Endothelial cell of umbilical vein (primary cell): Measurements from ENCODE around the gene HDHD3. TPM values are rescaled to one million over a fixed set of nuclear protein-coding genes. Genes with fewer than 3 reads are reported as not detected.
A peak's percentile ranks its signal among the peaks of the same experiment; 100 is the strongest.

Experiments used
- BruUV-seq: library from RNA; stranded (reverse); fragments of 400-500 nt; replicated peaks from 2 replicates; lab custom pipeline; 2021; lab: Mats Ljungman, UMichigan
- CTCF ChIA-PET: fragments of 300-600, 350-600 bp; sonication (Branson Sonifier 250); formaldehyde crosslinking; loops from one replicate; lab custom pipeline; 2021; ENCODE audit warnings: antibody characterized with exemption, inconsistent platforms; lab: Charles Lee
- POLR2A ChIA-PET: fragments of 300-600, 350-600 bp; sonication (Branson Sonifier 250); formaldehyde crosslinking; loops from one replicate; lab custom pipeline; 2021; ENCODE audit warnings: antibody characterized with exemption, inconsistent platforms; lab: Charles Lee
- DNase-seq: peaks from one replicate; pipeline ENCODE4 v3.0.0-alpha.2; 2011; ENCODE audit warnings: low read depth, low spot score
- FAIRE-seq: peaks from 2 replicates; lab custom pipeline; 2011; peaks lifted over from hg19 to GRCh38; lab: Jason Lieb, UNC
- H2AFZ ChIP-seq: 2 replicates; pipeline ENCODE4 v1.6.0; 2012; ENCODE audit warnings: low read depth, low read length, control low read depth, inconsistent platforms
- H3K27ac ChIP-seq: 2 replicates; pipeline ENCODE4 v1.5.1; 2011; ENCODE audit warnings: low read depth, mild to moderate bottlenecking, control low read depth, low read length, moderate library complexity; ENCODE audit not compliant: insufficient read depth
- H3K27me3 ChIP-seq, 2 experiments: 2 replicates each; pipeline versions ENCODE4 v1.6.0 to v1.6.1; 2011; ENCODE audit warnings: low read length in 2 of 2, mixed read lengths in 1 of 2; ENCODE audit not compliant: control insufficient read depth in 2 of 2, insufficient read depth in 2 of 2
- H3K36me3 ChIP-seq, 2 experiments: 2 replicates in 1 of 2; 3 replicates in 1 of 2; pipeline ENCODE4 v1.5.1; 2011; ENCODE audit warnings: low read length in 2 of 2, mild to moderate bottlenecking in 1 of 2, moderate library complexity in 1 of 2; ENCODE audit not compliant: control insufficient read depth in 2 of 2, insufficient read depth in 2 of 2; ENCODE audit errors: extremely low read depth in 1 of 2
- H3K4me1 ChIP-seq: 3 replicates; pipeline ENCODE4 v1.5.1; 2011; ENCODE audit warnings: mild to moderate bottlenecking, low read length; ENCODE audit not compliant: control insufficient read depth, insufficient read depth; ENCODE audit errors: extremely low read depth
- H3K4me2 ChIP-seq: 2 replicates; pipeline ENCODE4 v1.6.1; 2011; ENCODE audit warnings: low read length, control low read depth, mixed read lengths; ENCODE audit not compliant: insufficient read depth
- H3K4me3 ChIP-seq, 3 experiments: fragments of 200-600 bp in 1 of 3; sonication (generic), shearing (Covaris generic) in 1 of 3; replicated peaks in 1 of 3; 2 replicates each; pipeline ENCODE4 v1.5.1; 2011 to 2016; ENCODE audit warnings: control low read depth in 3 of 3, low read length in 3 of 3, mild to moderate bottlenecking in 2 of 3, inconsistent platforms in 1 of 3, low read depth in 1 of 3, moderate library complexity in 1 of 3; ENCODE audit not compliant: insufficient read depth in 1 of 3
- H3K79me2 ChIP-seq: 2 replicates; pipeline ENCODE4 v1.6.0; 2012; ENCODE audit warnings: low read length, inconsistent platforms; ENCODE audit not compliant: control insufficient read depth, insufficient read depth
- H3K9ac ChIP-seq: replicated peaks from 2 replicates; pipeline ENCODE3; 2011; ENCODE audit warnings: low read length, control low read depth; ENCODE audit not compliant: insufficient read depth; ENCODE audit errors: extremely low read depth
- H3K9me1 ChIP-seq: replicated peaks from 3 replicates; pipeline ENCODE4 v1.6.0; 2011; ENCODE audit warnings: mild to moderate bottlenecking, low read length; ENCODE audit not compliant: control insufficient read depth, insufficient read depth; ENCODE audit errors: extremely low read depth
- H3K9me3 ChIP-seq: replicated peaks from 2 replicates; pipeline ENCODE4 v1.5.1; 2012; ENCODE audit warnings: low read length, inconsistent platforms; ENCODE audit not compliant: control insufficient read depth, insufficient read depth
- H4K20me1 ChIP-seq: replicated peaks from 2 replicates; pipeline ENCODE3; 2011; ENCODE audit warnings: mild to moderate bottlenecking, low read length; ENCODE audit not compliant: control insufficient read depth, insufficient read depth; ENCODE audit errors: extremely low read depth
- EZH2 ChIP-seq: IDR thresholded peaks from 2 replicates; pipeline ENCODE4 v1.6.1; 2012; ENCODE audit warnings: borderline replicate concordance, low read depth, mild to moderate bottlenecking, moderate library complexity, low read length, inconsistent platforms; ENCODE audit not compliant: severe bottlenecking
- FOS ChIP-seq: IDR thresholded peaks from 2 replicates; pipeline ENCODE4 v1.6.1; 2011; ENCODE audit warnings: mild to moderate bottlenecking, low read length, moderate library complexity, borderline replicate concordance; ENCODE audit not compliant: insufficient read depth
- GATA2 ChIP-seq: IDR thresholded peaks from 2 replicates; pipeline ENCODE4 v1.7.0; 2011; ENCODE audit warnings: low read depth, mild to moderate bottlenecking, moderate library complexity, mixed read lengths, low read length; ENCODE audit not compliant: insufficient read length, insufficient read depth
- JUN ChIP-seq: IDR thresholded peaks from 2 replicates; pipeline ENCODE4 v1.6.1; 2011; ENCODE audit warnings: borderline replicate concordance, low read depth; ENCODE audit not compliant: insufficient read length, insufficient read depth
- MYC ChIP-seq: IDR thresholded peaks from one replicate; pipeline ENCODE4 v1.6.1; 2011; ENCODE audit warnings: mild to moderate bottlenecking, low read depth, low read length
- POLR2A ChIP-seq: IDR thresholded peaks from 2 replicates; pipeline ENCODE4 v1.6.1; 2012; ENCODE audit warnings: low read depth, mild to moderate bottlenecking, control low read depth, low read length
- POLR2AphosphoS5 ChIP-seq: IDR thresholded peaks from 2 replicates; pipeline ENCODE4 v1.6.1; 2012; ENCODE audit warnings: low read depth, mild to moderate bottlenecking, control low read depth, low read length, moderate library complexity; ENCODE audit not compliant: insufficient read depth
- dilution Hi-C: fragments of 300-500 bp; cut with MboI; formaldehyde crosslinking; loops from one replicate; pipeline ENCODE4 v1.15.0; 2019; ENCODE audit warnings: low sequenced_read_pairs; ENCODE audit not compliant: extremely low pct_ligation_motif_present
- intact Hi-C: fragments of 100-400 bp; cut with micrococcal nuclease; formaldehyde crosslinking; loops from one replicate; pipeline ENCODE4 v1.10.0; 2022
- polyA plus RNA-seq, 4 experiments: library from polyadenylated mRNA; depleted of rRNA in 3 of 4; stranded (reverse) in 3 of 4; unstranded in 1 of 4; fragments of >200 nt; gene quantifications; 2 replicates each; pipeline versions ENCODE4 v1.2.1 to v1.2.3, GENCODE V29; 2011 to 2012; ENCODE audit warnings: missing spikeins in 1 of 4
- total RNA-seq: library from RNA; stranded (reverse); gene quantifications from 2 replicates; pipeline ENCODE4 v1.2.3, GENCODE V29; 2021
- TF ChIP-seq, protein P1 (sequence below): IDR thresholded peaks from 2 replicates; pipeline ENCODE4 v1.6.1; 2011; ENCODE audit not compliant: insufficient read depth, insufficient read length
- TF ChIP-seq, protein P2 (sequence below), 2 donors: IDR thresholded peaks; 1 replicate in 1 of 2; 2 replicates in 1 of 2; pipeline ENCODE4 v1.5.1; 2011; ENCODE audit warnings: low read length in 2 of 2, mild to moderate bottlenecking in 2 of 2, moderate library complexity in 2 of 2, control low read depth in 1 of 2, inconsistent platforms in 1 of 2, low read depth in 1 of 2; ENCODE audit not compliant: insufficient read depth in 1 of 2; ENCODE audit errors: extremely low read depth in 1 of 2

Gene HDHD3
- total and polyA plus RNA-seq, 2 donors (not counting 3 experiments of a cell fraction or from before 2014, with no cell fraction given): 7.6 to 14.1 TPM

DNA sequence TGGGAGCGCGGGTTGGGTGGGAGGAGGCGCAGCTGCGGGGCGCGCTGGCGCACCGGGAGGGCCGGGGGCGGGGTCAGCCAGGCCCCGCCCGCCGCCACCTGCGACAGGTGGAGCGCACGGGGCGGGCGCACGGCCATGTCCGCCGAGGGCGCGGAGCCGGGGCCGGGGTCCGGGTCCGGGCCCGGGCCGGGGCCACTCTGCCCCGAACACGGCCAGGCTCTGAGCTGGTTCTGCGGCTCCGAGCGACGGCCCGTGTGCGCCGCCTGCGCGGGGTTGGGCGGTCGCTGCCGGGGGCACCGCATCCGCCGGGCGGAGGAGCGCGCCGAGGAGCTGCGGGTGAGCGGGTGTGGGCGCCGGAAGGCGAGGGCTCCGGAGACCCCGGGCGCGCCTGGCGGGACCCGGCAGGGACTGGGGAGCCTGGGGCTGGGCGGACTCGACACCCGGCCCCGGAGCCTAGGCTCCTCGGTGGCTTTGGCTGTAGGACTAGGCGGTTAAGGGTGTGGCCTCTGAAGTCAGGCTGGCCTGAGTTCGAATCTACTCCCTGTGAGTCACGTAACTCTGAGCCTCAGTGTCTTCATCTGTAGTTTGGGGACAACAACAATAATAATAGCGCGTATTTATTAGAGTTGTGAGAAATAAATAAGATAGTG, 27.2 kb downstream of the HDHD3 start, which contains the start of gene BSPRY:
BSPRY (plus strand) TSS at position 97 of the 650 bp plus-strand sequence; CDS start at position 136, 39 bp downstream.
- intact Hi-C loops: no loop called here
- FAIRE-seq (no peak), DNase-seq (no peak)
- Histone ChIP-seq H3K4me3 (peak within 1 kb of the TSS in 1 of 3 experiments; percentile 3), H3K36me3 (no peaks in the 10 kb centered on the region), H4K20me1 (no peaks in the 10 kb centered on the region), H3K9ac (no peak within 1 kb of the TSS), H3K27me3 (peaks cover 42 to 52% of the 10 kb centered on the region in 2 experiments), H2AFZ (no peak within 1 kb of the TSS), H3K9me3 (no peaks in the 10 kb centered on the region), H3K79me2 (no peaks in the 10 kb centered on the region), H3K4me2 (peak within 1 kb of the TSS; percentile 28), H3K27ac (no peak within 1 kb of the TSS), H3K9me1 (no peaks in the 10 kb centered on the region), H3K4me1 (peaks cover 3% of the 10 kb centered on the region)
- ChIA-PET POLR2A (no interaction called here), CTCF (interaction anchor here (1.7 to 2.2 kb wide), 2 partner anchors 53 to 56 kb away, joined by 3 to 5 read pairs; no protein-coding TSS in a partner anchor)
- no TSS peak for BruUV-seq
- dilution Hi-C loops: no loop called here
- TF ChIP-seq FOS (no peak), EZH2 (peak; percentile 91)

DNA sequence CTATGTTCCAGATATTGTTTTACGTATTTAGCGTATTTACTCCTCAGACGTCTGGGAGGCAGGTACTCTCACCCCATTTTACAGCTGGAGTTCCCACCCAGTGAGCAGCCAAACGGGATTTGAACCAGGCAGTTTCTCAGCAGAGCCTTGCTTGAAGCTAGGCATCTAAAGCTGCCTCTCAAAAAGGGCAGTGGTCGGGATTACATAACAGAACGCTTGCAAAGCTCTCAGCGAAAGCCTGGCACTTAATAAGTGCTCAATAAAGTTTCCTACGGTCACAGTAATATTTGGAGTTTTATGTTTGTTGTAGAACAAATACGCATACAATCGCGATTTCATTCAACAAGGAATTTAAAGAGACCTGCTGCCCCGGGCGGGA, 27.7 kb downstream of the HDHD3 start:
- BruUV-seq: no TSS peak
- TF ChIP-seq EZH2: no peak
- no peak for TF ChIP-seq POLR2AphosphoS5
- TF ChIP-seq JUN: no peak
- TF ChIP-seq, protein P1, sequence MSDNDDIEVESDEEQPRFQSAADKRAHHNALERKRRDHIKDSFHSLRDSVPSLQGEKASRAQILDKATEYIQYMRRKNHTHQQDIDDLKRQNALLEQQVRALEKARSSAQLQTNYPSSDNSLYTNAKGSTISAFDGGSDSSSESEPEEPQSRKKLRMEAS: no peak
- no peak for TF ChIP-seq MYC
- TF ChIP-seq, protein P2, sequence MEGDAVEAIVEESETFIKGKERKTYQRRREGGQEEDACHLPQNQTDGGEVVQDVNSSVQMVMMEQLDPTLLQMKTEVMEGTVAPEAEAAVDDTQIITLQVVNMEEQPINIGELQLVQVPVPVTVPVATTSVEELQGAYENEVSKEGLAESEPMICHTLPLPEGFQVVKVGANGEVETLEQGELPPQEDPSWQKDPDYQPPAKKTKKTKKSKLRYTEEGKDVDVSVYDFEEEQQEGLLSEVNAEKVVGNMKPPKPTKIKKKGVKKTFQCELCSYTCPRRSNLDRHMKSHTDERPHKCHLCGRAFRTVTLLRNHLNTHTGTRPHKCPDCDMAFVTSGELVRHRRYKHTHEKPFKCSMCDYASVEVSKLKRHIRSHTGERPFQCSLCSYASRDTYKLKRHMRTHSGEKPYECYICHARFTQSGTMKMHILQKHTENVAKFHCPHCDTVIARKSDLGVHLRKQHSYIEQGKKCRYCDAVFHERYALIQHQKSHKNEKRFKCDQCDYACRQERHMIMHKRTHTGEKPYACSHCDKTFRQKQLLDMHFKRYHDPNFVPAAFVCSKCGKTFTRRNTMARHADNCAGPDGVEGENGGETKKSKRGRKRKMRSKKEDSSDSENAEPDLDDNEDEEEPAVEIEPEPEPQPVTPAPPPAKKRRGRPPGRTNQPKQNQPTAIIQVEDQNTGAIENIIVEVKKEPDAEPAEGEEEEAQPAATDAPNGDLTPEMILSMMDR (IDR thresholded peaks at IDR 0.05; ENCODE audit: extremely low read depth in 1 of 2, insufficient read depth in 1 of 2, low read depth in 1 of 2, low read length in 2 of 2): no peak
- TF ChIP-seq POLR2A: no peak
- no peak for TF ChIP-seq GATA2
- no peak for TF ChIP-seq FOS
- no peak overlapping the region for H3K9ac ChIP-seq
- no peak overlapping the region for H3K4me2 ChIP-seq
- H2AFZ ChIP-seq: no peak overlapping the region
- DNase-seq (no peak), FAIRE-seq (no peak)
- H3K27me3 ChIP-seq: peaks cover 41 to 52% of the 10 kb centered on the region in 2 experiments
- no peaks in the 10 kb centered on the region for H3K36me3 ChIP-seq
- H4K20me1 ChIP-seq: no peaks in the 10 kb centered on the region
- H3K9me1 ChIP-seq: no peaks in the 10 kb centered on the region
- dilution Hi-C loops (no loop called here), intact Hi-C loops (no loop called here)
- peaks cover 3% of the 10 kb centered on the region for H3K4me1 ChIP-seq
- no peaks in the 10 kb centered on the region for H3K79me2 ChIP-seq
- ChIA-PET CTCF (interaction anchor here (1.2 to 1.7 kb wide), 2 partner anchors 28 to 52 kb away, joined by 3 to 5 read pairs; partner anchors contain the start of gene HDHD3), POLR2A (no interaction called here)
- H3K27ac ChIP-seq: no peak overlapping the region
- H3K9me3 ChIP-seq: no peaks in the 10 kb centered on the region
- H3K4me3 ChIP-seq: no peak overlapping the region
